Osteoblast (primary cell): ENCODE data around the gene HS1BP3. TPM values are rescaled to one million over a fixed set of nuclear protein-coding genes. Genes with fewer than 3 reads are reported as not detected.

Experiments used
- DNase-seq: peaks from one replicate; pipeline ENCODE4 v3.0.0; 2011; ENCODE audit warnings: low spot score, mixed read lengths; ENCODE audit not compliant: insufficient read length; ENCODE audit errors: missing footprints
- H2AFZ ChIP-seq: 2 replicates; pipeline ENCODE4 v1.6.0; 2011; ENCODE audit warnings: mild to moderate bottlenecking, low read length
- H3K27ac ChIP-seq: 2 replicates; pipeline ENCODE4 v1.5.1; 2011; ENCODE audit warnings: mild to moderate bottlenecking, low read depth, low read length, moderate library complexity
- H3K27me3 ChIP-seq: 2 replicates; pipeline ENCODE4 v1.6.0; 2012; ENCODE audit warnings: mild to moderate bottlenecking, control low read depth, inconsistent platforms, low read length, moderate library complexity; ENCODE audit not compliant: insufficient read depth
- H3K36me3 ChIP-seq: 2 replicates; pipeline ENCODE4 v1.5.1; 2011; ENCODE audit warnings: mild to moderate bottlenecking, low read length, control low read depth, moderate library complexity; ENCODE audit not compliant: insufficient read depth
- H3K4me1 ChIP-seq: 2 replicates; pipeline ENCODE4 v1.5.1; 2011; ENCODE audit warnings: mild to moderate bottlenecking, low read length, control low read depth, moderate library complexity; ENCODE audit not compliant: insufficient read depth
- H3K4me2 ChIP-seq: 2 replicates; pipeline ENCODE4 v1.6.0; 2011; ENCODE audit warnings: mild to moderate bottlenecking, low read length; ENCODE audit not compliant: insufficient read depth
- H3K4me3 ChIP-seq: fragments of 200-600 bp; sonication (generic); 3 replicates; pipeline ENCODE4 v1.5.1; 2012; ENCODE audit warnings: mild to moderate bottlenecking, low read length, inconsistent platforms; ENCODE audit not compliant: insufficient read depth
- H3K79me2 ChIP-seq: 2 replicates; pipeline ENCODE4 v1.6.0; 2012; ENCODE audit warnings: mild to moderate bottlenecking, low read length, control low read depth, inconsistent platforms; ENCODE audit not compliant: insufficient read depth
- H3K9me3 ChIP-seq: 2 replicates; pipeline ENCODE4 v1.5.1; 2011; ENCODE audit warnings: low read depth, low read length, control low read depth
- H4K20me1 ChIP-seq: 2 replicates; pipeline ENCODE4 v1.6.0; 2012; ENCODE audit warnings: mild to moderate bottlenecking, low read length, control low read depth; ENCODE audit not compliant: insufficient read depth
- total RNA-seq: library from RNA; depleted of rRNA; stranded (reverse); fragments of >200 nt; gene quantifications from 2 replicates; pipeline ENCODE4 v1.2.3, GENCODE V29; 2012
- TF ChIP-seq, protein P1 (sequence below): IDR thresholded peaks from 2 replicates; pipeline ENCODE4 v1.5.1; 2011; ENCODE audit warnings: mild to moderate bottlenecking, low read depth, low read length, moderate library complexity; ENCODE audit errors: extremely low read depth

Gene HS1BP3
- total RNA-seq, 1 donor: 47.8 TPM

GRCh38 chr2:20646446-20646845 is 4.5 kb downstream of the HS1BP3 start:
- H3K27me3 ChIP-seq: no peaks in the 10 kb centered on the region
- H4K20me1 ChIP-seq: peaks cover 34% of the 10 kb centered on the region
- H3K79me2 ChIP-seq: peaks cover 59% of the 10 kb centered on the region
- TF ChIP-seq, protein P1, sequence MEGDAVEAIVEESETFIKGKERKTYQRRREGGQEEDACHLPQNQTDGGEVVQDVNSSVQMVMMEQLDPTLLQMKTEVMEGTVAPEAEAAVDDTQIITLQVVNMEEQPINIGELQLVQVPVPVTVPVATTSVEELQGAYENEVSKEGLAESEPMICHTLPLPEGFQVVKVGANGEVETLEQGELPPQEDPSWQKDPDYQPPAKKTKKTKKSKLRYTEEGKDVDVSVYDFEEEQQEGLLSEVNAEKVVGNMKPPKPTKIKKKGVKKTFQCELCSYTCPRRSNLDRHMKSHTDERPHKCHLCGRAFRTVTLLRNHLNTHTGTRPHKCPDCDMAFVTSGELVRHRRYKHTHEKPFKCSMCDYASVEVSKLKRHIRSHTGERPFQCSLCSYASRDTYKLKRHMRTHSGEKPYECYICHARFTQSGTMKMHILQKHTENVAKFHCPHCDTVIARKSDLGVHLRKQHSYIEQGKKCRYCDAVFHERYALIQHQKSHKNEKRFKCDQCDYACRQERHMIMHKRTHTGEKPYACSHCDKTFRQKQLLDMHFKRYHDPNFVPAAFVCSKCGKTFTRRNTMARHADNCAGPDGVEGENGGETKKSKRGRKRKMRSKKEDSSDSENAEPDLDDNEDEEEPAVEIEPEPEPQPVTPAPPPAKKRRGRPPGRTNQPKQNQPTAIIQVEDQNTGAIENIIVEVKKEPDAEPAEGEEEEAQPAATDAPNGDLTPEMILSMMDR: no peak
- H3K36me3 ChIP-seq: peaks cover 16% of the 10 kb centered on the region
- no peak overlapping the region for H3K4me2 ChIP-seq
- H3K27ac ChIP-seq: no peak overlapping the region
- no peaks in the 10 kb centered on the region for H3K9me3 ChIP-seq
- no peak for DNase-seq
- H2AFZ ChIP-seq: no peak overlapping the region
- peaks cover 15% of the 10 kb centered on the region for H3K4me1 ChIP-seq
- H3K4me3 ChIP-seq: no peak overlapping the region

DNA sequence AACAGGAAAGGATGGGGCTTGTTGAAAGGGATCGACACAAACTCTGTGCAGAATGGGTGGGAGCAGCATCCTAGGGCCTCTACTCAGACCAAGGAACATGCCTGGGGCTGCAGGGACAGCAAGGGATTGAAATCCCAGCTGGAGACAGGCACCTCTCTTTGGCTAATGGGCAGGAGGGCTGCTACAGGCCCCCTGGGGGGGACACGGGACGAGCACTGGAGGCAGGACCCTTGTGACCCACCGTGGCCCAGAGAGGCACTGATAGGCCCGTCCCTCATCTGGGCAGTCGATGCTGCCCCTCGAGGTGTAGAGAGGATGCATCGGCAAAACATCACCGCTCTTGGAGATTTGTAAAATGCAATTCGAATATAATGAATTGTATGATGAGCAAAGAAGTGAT is 5.1 kb downstream of the HS1BP3 start:
- TF ChIP-seq, protein P1: no peak
- Histone ChIP-seq H3K4me3 (no peak overlapping the region), H3K79me2 (peaks cover 62% of the 10 kb centered on the region), H3K27me3 (no peaks in the 10 kb centered on the region), H3K4me1 (peaks cover 19% of the 10 kb centered on the region), H3K9me3 (no peaks in the 10 kb centered on the region), H4K20me1 (peaks cover 40% of the 10 kb centered on the region), H2AFZ (no peak overlapping the region), H3K36me3 (peaks cover 16% of the 10 kb centered on the region), H3K27ac (no peak overlapping the region), H3K4me2 (no peak overlapping the region)
- DNase-seq: no peak

- TF ChIP-seq, protein P1: no peak
- no peak for DNase-seq
These were observed 5.6 kb downstream of the HS1BP3 start for GRCh38 chr2:20645301-20645701.

GRCh38 chr2:20643826-20644225 is 7.1 kb downstream of the HS1BP3 start:
- Histone ChIP-seq H3K4me3 (no peak overlapping the region), H2AFZ (no peak overlapping the region), H3K27ac (no peak overlapping the region), H3K79me2 (peaks cover 46% of the 10 kb centered on the region), H3K9me3 (no peaks in the 10 kb centered on the region), H3K4me1 (peaks cover 11% of the 10 kb centered on the region), H3K4me2 (no peak overlapping the region), H4K20me1 (peaks cover 45% of the 10 kb centered on the region), H3K27me3 (no peaks in the 10 kb centered on the region), H3K36me3 (peaks cover 26% of the 10 kb centered on the region)
- TF ChIP-seq, protein P1: no peak
- no peak for DNase-seq

More at GRCh38 chr2:20645301-20645701, 5.6 kb downstream of the HS1BP3 start:
- Histone ChIP-seq H3K4me2 (no peak overlapping the region), H2AFZ (no peak overlapping the region), H4K20me1 (peaks cover 42% of the 10 kb centered on the region), H3K36me3 (peaks cover 20% of the 10 kb centered on the region), H3K27me3 (no peaks in the 10 kb centered on the region), H3K4me3 (no peak overlapping the region), H3K9me3 (no peaks in the 10 kb centered on the region), H3K79me2 (peaks cover 61% of the 10 kb centered on the region), H3K27ac (no peak overlapping the region), H3K4me1 (peaks cover 17% of the 10 kb centered on the region)
